Kasumi-1 (cell line): ENCODE results near the gene SP8.

Experiments
- DNase-seq, 2 experiments: peaks; one replicate each; lab custom pipeline; 2025; lab: John Stamatoyannopoulos, UW

Gene SP8

DNA sequence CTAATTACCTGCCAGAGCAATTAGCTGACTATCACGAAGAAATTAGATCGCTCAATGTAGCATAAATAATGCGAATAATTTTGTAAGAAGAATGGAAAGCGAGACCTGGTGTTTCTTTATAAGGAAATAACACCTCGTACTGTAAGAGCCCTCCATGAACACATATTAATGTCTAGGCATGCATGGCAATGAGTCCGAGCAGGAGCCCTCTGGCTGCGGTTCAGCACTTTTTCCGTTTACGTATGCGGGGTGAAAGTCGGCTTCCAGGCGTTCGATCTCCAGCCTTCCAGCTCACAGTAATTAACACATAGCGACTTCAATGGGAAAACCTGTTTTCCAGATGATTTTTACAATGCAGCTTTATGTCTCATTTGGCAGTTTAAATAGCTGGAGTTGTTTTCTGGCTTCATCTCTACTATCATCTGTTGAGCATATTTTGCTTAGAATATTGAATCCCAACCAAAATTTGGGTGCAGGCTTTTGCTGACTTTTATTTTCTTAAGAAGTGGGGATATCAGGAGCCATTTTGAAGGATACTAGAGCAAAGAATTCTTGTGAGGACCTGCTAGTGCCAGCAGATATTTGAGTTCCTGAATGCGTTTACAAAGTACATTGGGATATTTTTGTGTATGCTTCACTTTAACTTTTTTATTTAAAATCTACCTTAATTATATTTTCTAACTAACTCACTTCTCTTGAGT lies 7.2 kb upstream of the SP8 start:
- DNase-seq: no peak

GRCh38 chr7:20793248-20793647 lies 6.6 kb upstream of the SP8 start:
- no peak for DNase-seq

DNA sequence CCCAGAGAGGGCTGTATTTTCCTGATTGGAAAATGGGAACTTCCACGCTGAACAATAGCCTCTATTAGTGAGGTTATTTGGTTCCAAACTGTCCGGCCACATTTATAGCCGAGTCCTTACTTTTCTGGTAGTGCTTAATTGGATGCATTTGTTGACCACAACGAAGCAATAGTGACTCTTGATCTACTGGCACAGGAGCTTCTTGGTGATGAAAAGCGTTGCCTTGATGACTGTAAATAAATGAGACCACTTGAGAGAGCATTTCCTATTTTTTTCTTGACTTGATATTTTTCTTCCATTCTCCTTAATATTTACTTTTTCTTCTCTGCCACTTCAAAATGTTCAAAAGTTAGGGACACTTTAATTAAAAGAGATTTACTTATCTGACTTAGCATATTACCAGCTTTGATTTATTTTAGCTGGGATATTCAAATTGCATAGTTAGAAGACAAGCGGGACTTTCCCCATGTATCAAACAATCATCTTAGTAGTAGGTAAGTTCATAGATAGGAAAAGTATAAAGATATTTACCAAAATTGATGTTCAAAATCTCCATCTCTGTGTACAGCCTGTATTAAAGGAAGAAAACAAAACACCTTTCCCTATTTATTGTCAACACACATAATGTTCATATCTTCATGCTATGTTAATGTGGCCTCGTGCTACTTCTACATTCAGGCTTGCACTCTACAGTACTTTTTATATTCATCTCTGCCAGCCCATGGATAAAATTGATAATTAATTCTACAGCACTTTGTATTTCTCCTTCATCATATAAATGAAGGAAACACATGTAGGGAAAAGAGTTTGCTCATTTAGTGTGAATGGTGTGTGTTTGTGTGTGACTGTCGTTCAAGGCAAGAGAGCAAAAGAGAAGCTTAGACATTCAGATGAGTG lies 5.1 kb upstream of the SP8 start:
- DNase-seq: no peak

DNA sequence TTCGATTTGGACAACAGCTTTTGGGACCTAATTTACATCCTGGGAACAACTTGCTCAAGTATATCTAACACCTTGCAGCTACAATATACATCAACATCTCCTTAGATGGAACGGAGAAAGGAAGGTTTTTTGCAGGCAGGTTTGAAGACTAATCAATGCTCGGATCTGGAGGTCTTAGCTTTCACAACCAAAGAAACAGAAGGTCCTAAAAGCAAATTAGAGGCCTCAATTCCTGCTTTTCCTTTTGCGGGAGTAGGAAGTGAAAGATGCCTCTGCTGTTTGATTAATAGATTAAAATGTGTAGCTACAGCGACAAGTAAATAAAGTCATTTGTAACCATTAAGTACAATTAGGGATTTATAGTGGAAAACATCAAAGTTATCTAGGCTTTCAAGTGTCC lies 3.7 kb upstream of the SP8 start:
- DNase-seq: no peak

DNA sequence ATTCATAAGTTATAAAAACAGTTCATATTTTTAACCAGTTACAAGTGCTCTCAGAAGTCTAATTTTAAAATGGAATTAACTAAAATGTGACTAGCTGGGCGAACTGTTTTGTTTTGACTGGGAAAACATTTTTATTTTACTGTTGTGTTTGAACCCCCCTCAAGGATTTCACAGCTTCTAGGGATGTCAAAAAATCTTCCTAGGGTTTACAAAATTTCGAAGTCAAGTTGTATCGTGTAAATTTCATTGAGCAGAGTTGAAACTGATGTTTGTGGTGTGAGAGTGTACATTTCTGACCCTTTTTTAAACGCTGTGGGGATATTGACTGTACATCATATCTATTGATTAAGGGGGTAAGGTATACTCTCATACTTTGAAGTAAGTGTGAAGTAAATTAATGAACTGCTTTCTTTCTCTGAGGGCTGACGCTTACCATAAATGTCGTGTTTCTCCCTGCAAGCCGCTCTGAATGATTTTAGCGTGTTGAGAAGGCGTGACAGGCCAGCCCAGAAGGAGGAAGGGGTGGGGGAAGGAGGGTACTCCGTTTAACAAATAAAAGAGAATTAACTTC lies 1.8 kb upstream of the SP8 start:
- DNase-seq: no peak

GRCh38 chr7:20787660-20788419 lies 1.2 kb upstream of the SP8 start:
- DNase-seq: no peak

DNA sequence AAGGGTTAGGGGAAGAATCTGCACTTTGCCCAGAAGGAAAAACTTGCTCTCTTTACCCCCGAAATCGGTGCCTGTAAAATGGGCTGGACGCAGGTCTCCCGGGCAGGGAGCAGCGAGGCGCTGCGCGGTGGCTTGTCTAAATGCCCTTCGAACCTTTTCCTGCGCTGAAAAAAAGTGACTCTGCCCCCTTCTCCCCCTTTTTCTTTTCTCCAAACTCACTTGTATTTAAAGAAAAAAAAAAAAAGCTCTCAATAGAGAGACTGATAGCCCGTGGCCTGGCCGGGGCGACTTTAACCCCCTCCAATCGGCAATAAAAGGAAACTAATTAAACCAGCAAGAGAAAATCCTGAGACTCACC lies 286 bp downstream of the SP8 start:
- DNase-seq: no peak

- DNase-seq: no peak
Observed at GRCh38 chr7:20786049-20786412, 655 bp downstream of the SP8 start.

- DNase-seq: no peak
Observed at GRCh38 chr7:20785157-20786048, 1.3 kb downstream of the SP8 start.

GRCh38 chr7:20784388-20785156 lies 2.1 kb downstream of the SP8 start:
- DNase-seq: no peak

GRCh38 chr7:20783700-20784387 lies 2.8 kb downstream of the SP8 start:
- DNase-seq: peak; percentile 14 to 18

- no peak for DNase-seq
Observed at GRCh38 chr7:20783125-20783699, 3.5 kb downstream of the SP8 start.

DNA sequence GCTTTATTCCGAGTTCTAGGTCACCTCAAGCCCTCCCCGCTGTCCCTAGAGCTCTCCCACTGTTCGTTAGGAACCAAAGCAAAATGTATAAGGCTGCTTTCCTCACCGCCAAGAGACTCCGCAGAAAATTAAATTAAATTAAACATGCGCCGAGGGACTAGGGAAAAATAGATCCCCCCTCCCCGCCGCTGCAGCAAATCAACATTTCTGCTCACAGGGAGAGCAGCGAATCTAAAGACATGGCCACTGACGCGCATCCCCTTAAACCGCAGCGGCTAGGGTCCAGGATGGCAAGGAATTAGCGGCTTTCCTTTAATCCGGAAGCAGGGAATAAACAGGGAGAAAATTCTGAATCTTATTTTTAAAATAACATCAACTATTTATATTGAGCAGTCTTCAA lies 7.6 kb downstream of the SP8 start:
- DNase-seq: no peak

- peak in 1 of 2 experiments; percentile 1 for DNase-seq
Observed at GRCh38 chr7:20778063-20778721, 8.5 kb downstream of the SP8 start.

GRCh38 chr7:20777377-20778062 lies 9.2 kb downstream of the SP8 start:
- DNase-seq: no peak

GRCh38 chr7:20776942-20777341 lies 9.7 kb downstream of the SP8 start:
- DNase-seq: no peak

DNA sequence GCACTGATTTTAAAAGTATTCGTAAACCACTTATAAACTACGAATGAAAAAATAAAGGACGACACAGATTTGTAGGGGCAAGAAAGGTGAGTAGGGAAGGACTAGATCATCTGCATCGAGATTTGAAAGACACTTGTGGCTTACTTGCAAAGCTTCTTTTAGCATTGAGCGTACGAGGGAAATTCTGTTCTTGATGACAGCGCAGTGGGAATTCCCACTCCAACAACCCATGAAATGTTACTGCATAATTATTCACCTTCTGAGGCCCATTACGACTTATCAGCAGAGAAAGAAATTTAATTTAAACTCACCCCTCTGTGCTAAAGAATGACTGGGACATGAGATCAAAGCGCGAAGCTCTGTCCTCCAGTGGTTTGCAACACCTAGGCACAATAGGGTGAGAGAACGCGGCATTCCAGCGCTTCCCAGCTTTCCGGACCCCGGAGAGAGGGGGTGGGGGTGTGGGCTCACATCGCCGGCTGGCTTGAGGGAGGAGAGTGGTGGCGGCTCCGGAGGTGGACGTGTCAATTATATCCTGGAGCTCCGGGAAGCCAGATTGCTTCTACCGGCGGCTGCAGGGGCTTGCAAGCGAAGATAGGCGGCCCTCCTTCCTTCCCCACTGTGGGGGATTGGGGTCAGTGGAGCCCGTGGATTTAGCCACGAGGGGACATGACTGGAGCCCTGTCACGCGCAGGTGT lies 10.3 kb downstream of the SP8 start:
- DNase-seq: no peak

DNA sequence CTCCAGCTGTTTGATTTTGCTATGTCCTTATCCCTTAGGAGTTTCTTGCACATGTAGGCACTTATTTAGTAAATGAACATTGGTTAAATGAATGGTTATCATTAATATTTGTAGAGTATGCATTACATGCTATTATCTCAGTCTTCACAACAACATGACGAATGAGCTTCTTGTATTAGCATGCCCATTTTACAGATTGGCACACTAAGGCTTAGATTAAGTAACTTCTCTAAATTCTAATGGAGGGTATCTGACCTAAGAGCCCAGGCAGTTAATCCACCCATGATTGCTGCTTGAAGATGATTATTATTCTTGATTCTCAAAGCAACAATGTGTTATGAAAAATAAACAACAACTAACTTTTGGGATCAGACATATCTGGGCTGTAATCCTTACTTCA lies 32.7 kb downstream of the SP8 start:
- DNase-seq: no peak
